ENCODE data around the gene C9.

GRCh38 chr5:39283231-39283818, 81.0 kb downstream of the C9 start:
- TF ChIP-seq POLR2A (IDR thresholded peaks at IDR 0.05; ENCODE audit: low read length) (no peak), CTCF (IDR thresholded peaks at IDR 0.05) (peak; percentile 84), ZC3H11A (IDR thresholded peaks at IDR 0.05) (no peak), GATA3 (IDR thresholded peaks at IDR 0.05; ENCODE audit: borderline replicate concordance) (no peak), JUNB (IDR thresholded peaks at IDR 0.05) (no peak), NFE2L2 (conservative IDR thresholded peaks at IDR 0.05; ENCODE audit: low read length) (no peak), ELK1 (IDR thresholded peaks at IDR 0.05; ENCODE audit: low read depth, low read length) (no peak), CHD4 (IDR thresholded peaks at IDR 0.05; ENCODE audit: borderline replicate concordance) (no peak), SMC3 (IDR thresholded peaks at IDR 0.05) (peak; percentile 98), HEYL (CRISPR knock-in tag; IDR thresholded peaks at IDR 0.05) (no peak), RAD21 (conservative IDR thresholded peaks at IDR 0.05 in 1 of 2, IDR thresholded peaks at IDR 0.05 in 1 of 2) (peak; percentile 95 to 96), EP300 (IDR thresholded peaks at IDR 0.05) (no peak), MAX (IDR thresholded peaks at IDR 0.05) (no peak), REST (IDR thresholded peaks at IDR 0.05) (no peak)

Data from A549 (cell line).